HepG2 (cell line): ENCODE data around the gene TTC38. TPM values are rescaled to one million over a fixed set of nuclear protein-coding genes. Genes with fewer than 3 reads are reported as not detected.

Source experiments
- NCOR1 ChIP-seq: fragments of 200-600 bp; sonication (generic); IDR thresholded peaks from 2 replicates; pipeline ENCODE4 v1.7.0; 2017; ENCODE audit warnings: antibody characterized with exemption, low read length, borderline replicate concordance
- RELA ChIP-seq: sonication (generic); formaldehyde crosslinking; IDR thresholded peaks from 2 replicates; pipeline ENCODE4 v1.4.0; 2020; ENCODE audit warnings: missing genetic modification reagents
- ZBTB8A ChIP-seq: sonication (generic); formaldehyde crosslinking; IDR thresholded peaks from 2 replicates; pipeline ENCODE4 v1.4.0; 2020; ENCODE audit warnings: mild to moderate bottlenecking, low read depth, missing genetic modification reagents, borderline replicate concordance
- ZMAT3 ChIP-seq: sonication (generic); formaldehyde crosslinking; conservative IDR thresholded peaks from 2 replicates; pipeline ENCODE4 v1.7.0; 2021; ENCODE audit warnings: missing genetic modification reagents
- ZNF101 ChIP-seq: sonication (generic); formaldehyde crosslinking; IDR thresholded peaks from 2 replicates; pipeline ENCODE4 v1.4.0; 2020; ENCODE audit warnings: mild to moderate bottlenecking, low read depth, missing genetic modification reagents, borderline replicate concordance
- ZNF138 ChIP-seq: sonication (generic); formaldehyde crosslinking; IDR thresholded peaks from 2 replicates; pipeline ENCODE4 v1.5.0; 2020; ENCODE audit warnings: mild to moderate bottlenecking, low read depth, missing genetic modification reagents
- ZNF761 ChIP-seq: sonication (generic); formaldehyde crosslinking; conservative IDR thresholded peaks from 2 replicates; pipeline ENCODE4 v1.4.0; 2020; ENCODE audit warnings: mild to moderate bottlenecking, missing genetic modification reagents
- ZNF780A ChIP-seq: sonication (generic); formaldehyde crosslinking; IDR thresholded peaks from 2 replicates; pipeline ENCODE4 v1.8.0; 2022; ENCODE audit warnings: mild to moderate bottlenecking, missing genetic modification reagents, moderate library complexity
- polyA plus RNA-seq, 8 experiments: library from polyadenylated mRNA; depleted of rRNA in 3 of 8; stranded (reverse) in 7 of 8; unstranded in 1 of 8; fragments of >200 nt; fragmentation: Illumina TruSeq in 4 of 8; extraction: Trizol in 4 of 8; gene quantifications; 2 replicates each; pipeline versions ENCODE4 v1.2.1 to v1.2.3, GENCODE V29; 2011 to 2016; ENCODE audit warnings: low read depth in 4 of 8, missing spikeins in 1 of 8, mixed read lengths in 1 of 8; ENCODE audit not compliant: insufficient read depth in 1 of 8
- total RNA-seq, 5 experiments: library from RNA; depleted of rRNA; stranded (reverse); fragments of >200 nt; fragmentation: Illumina TruSeq; extraction: Trizol; gene quantifications; 2 replicates each; pipeline ENCODE4 v1.2.3, GENCODE V29; 2016; ENCODE audit warnings: low read depth in 1 of 5
- TF ChIP-seq, protein P1 (sequence below): sonication (generic); formaldehyde crosslinking; IDR thresholded peaks from 2 replicates; pipeline ENCODE4 v1.4.0; 2020; ENCODE audit warnings: missing genetic modification reagents, borderline replicate concordance
- TF ChIP-seq, protein P2 (sequence below): sonication (generic); formaldehyde crosslinking; IDR thresholded peaks from 2 replicates; pipeline ENCODE4 v1.5.1; 2020; ENCODE audit warnings: missing genetic modification reagents, mild to moderate bottlenecking, borderline replicate concordance

TTC38 gene
- total and polyA plus RNA-seq, 2 of the 13 experiments (the other 11 are each of a cell fraction or from before 2014, with no cell fraction given), result 101 to 105 TPM

DNA sequence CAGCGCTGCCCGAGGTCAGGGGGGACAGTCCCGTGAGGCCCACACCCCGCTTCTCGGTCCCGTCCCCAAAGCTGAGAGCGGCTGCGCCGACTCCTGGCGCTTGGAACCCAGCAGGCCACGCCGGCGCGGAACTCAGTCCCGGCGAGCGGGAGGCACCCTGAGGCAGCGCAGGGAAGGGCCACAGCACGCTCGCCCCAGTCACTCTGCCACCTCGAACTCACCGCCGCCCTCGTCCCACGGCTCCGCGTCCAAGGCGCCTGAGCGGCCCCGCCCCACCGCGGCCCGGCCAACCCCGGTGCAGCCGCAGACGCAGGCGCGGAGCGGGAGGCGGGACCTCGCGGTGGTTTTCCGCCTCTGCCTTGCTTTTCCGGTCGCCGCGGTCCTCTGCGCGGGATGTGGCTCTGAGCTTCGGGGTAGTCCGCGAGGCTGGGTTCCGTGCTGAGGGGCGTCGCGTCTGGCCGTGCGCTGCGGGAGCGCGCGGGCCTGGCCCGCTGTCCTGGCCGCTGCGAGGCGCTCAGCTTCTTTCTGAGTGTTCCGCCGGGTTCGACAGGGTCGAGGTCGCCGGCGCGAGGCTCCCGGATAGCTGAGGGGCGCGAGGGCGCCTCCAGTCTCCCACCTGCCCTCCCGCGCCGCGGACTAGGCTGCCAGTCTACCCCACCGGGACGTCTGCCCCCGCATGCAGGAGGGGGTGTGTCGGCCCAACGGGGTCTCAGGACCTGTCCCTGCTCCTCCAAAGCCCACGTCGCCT, 17.6 kb upstream of the TTC38 start, which contains the start of gene CDPF1 (continued):
- TF ChIP-seq, protein P1, sequence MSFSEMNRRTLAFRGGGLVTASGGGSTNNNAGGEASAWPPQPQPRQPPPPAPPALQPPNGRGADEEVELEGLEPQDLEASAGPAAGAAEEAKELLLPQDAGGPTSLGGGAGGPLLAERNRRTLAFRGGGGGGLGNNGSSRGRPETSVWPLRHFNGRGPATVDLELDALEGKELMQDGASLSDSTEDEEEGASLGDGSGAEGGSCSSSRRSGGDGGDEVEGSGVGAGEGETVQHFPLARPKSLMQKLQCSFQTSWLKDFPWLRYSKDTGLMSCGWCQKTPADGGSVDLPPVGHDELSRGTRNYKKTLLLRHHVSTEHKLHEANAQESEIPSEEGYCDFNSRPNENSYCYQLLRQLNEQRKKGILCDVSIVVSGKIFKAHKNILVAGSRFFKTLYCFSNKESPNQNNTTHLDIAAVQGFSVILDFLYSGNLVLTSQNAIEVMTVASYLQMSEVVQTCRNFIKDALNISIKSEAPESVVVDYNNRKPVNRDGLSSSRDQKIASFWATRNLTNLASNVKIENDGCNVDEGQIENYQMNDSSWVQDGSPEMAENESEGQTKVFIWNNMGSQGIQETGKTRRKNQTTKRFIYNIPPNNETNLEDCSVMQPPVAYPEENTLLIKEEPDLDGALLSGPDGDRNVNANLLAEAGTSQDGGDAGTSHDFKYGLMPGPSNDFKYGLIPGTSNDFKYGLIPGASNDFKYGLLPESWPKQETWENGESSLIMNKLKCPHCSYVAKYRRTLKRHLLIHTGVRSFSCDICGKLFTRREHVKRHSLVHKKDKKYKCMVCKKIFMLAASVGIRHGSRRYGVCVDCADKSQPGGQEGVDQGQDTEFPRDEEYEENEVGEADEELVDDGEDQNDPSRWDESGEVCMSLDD (CRISPR knock-in tag), result no peak; the same call in 1 of the 2 replicates
- TF ChIP-seq ZBTB8A (CRISPR knock-in tag), result peak; percentile 67; the same call in 1 of the 2 replicates
- peak; percentile 98 for TF ChIP-seq ZNF138 (CRISPR knock-in tag)
- no peak for TF ChIP-seq RELA (CRISPR knock-in tag)
- TF ChIP-seq ZNF761, result peak; percentile 83; the same call in 1 of the 2 replicates
- no peak for TF ChIP-seq NCOR1
- TF ChIP-seq ZNF780A (CRISPR knock-in tag), result no peak; the same call in 1 of the 2 replicates
- TF ChIP-seq, protein P2, sequence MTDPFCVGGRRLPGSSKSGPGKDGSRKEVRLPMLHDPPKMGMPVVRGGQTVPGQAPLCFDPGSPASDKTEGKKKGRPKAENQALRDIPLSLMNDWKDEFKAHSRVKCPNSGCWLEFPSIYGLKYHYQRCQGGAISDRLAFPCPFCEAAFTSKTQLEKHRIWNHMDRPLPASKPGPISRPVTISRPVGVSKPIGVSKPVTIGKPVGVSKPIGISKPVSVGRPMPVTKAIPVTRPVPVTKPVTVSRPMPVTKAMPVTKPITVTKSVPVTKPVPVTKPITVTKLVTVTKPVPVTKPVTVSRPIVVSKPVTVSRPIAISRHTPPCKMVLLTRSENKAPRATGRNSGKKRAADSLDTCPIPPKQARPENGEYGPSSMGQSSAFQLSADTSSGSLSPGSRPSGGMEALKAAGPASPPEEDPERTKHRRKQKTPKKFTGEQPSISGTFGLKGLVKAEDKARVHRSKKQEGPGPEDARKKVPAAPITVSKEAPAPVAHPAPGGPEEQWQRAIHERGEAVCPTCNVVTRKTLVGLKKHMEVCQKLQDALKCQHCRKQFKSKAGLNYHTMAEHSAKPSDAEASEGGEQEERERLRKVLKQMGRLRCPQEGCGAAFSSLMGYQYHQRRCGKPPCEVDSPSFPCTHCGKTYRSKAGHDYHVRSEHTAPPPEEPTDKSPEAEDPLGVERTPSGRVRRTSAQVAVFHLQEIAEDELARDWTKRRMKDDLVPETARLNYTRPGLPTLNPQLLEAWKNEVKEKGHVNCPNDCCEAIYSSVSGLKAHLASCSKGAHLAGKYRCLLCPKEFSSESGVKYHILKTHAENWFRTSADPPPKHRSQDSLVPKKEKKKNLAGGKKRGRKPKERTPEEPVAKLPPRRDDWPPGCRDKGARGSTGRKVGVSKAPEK (CRISPR knock-in tag), result no peak
- TF ChIP-seq ZNF101 (CRISPR knock-in tag), result peak; percentile 66; the same call in 1 of the 2 replicates
- peak; percentile 96 for TF ChIP-seq ZMAT3 (CRISPR knock-in tag)
- TF ChIP-seq, all 625 proteins: peak for 305
